GM21528 (cell line): ENCODE results near the gene TMEM52.

ENCODE experiments used
- ATAC-seq: cut with Tn5 transposase; IDR thresholded peaks from one replicate; pipeline ENCODE4 v1.9.1; 2021; ENCODE audit warnings: mild to moderate bottlenecking, moderate library complexity; ENCODE audit not compliant: unreplicated experiment, low FRiP score

TMEM52 gene

GRCh38 chr1:1918901-1919303 is at the start of gene TMEM52:
Gene TMEM52, minus strand, starts transcription at chr1:1919279. Its CDS starts 14 bp downstream, at chr1:1919265.
- ATAC-seq: peak; percentile 17

- ATAC-seq: no peak
Observed at GRCh38 chr1:1967879-1968278, 48.8 kb upstream of the TMEM52 start.

- no peak for ATAC-seq
Observed at GRCh38 chr1:1967151-1967550, 48.1 kb upstream of the TMEM52 start.

- ATAC-seq: no peak
Observed at GRCh38 chr1:1966071-1966740, 47.1 kb upstream of the TMEM52 start.

- no peak for ATAC-seq
Observed at GRCh38 chr1:1965546-1965945, 46.5 kb upstream of the TMEM52 start.

- ATAC-seq: no peak
Observed at GRCh38 chr1:1964811-1965210, 45.7 kb upstream of the TMEM52 start.

GRCh38 chr1:1963570-1963969 is 44.5 kb upstream of the TMEM52 start:
- ATAC-seq: no peak

GRCh38 chr1:1962752-1963151 is 43.7 kb upstream of the TMEM52 start:
- ATAC-seq: no peak

GRCh38 chr1:1960480-1961196 is 41.6 kb upstream of the TMEM52 start:
- no peak for ATAC-seq

GRCh38 chr1:1959840-1960479 is 40.9 kb upstream of the TMEM52 start:
- ATAC-seq: no peak

- ATAC-seq: no peak
Observed at GRCh38 chr1:1959459-1959839, 40.4 kb upstream of the TMEM52 start.

GRCh38 chr1:1958071-1958541 is 39.0 kb upstream of the TMEM52 start:
- ATAC-seq: no peak

GRCh38 chr1:1957533-1957961 is 38.5 kb upstream of the TMEM52 start:
- ATAC-seq: no peak

- ATAC-seq: no peak
Observed at GRCh38 chr1:1956586-1957532, 37.8 kb upstream of the TMEM52 start.

- ATAC-seq: no peak
Observed at GRCh38 chr1:1956101-1956500, 37.0 kb upstream of the TMEM52 start.

- ATAC-seq: no peak
Observed at GRCh38 chr1:1955621-1956094, 36.6 kb upstream of the TMEM52 start.

GRCh38 chr1:1954831-1955441 is 35.9 kb upstream of the TMEM52 start:
- no peak for ATAC-seq

GRCh38 chr1:1954015-1954414 is 34.9 kb upstream of the TMEM52 start:
- ATAC-seq: no peak

- ATAC-seq: no peak
Observed at GRCh38 chr1:1950940-1951339, 31.9 kb upstream of the TMEM52 start.

- ATAC-seq: no peak
Observed at GRCh38 chr1:1948783-1949182, 29.7 kb upstream of the TMEM52 start.
